22Rv1 (cell line): ENCODE data around the gene ANKRD63.

Source experiments
- H3K27ac ChIP-seq: fragments of 450-650 bp; 2 replicates; pipeline ENCODE4 v1.5.1; 2017
- CTCF ChIP-seq: fragments of 450-650 bp; IDR thresholded peaks from 2 replicates; pipeline ENCODE4 v1.5.1; 2017; ENCODE audit warnings: mild to moderate bottlenecking
- ZFX ChIP-seq: fragments of 450-650 bp; IDR thresholded peaks from 2 replicates; pipeline ENCODE4 v1.6.1; 2017; ENCODE audit warnings: antibody characterized with exemption, borderline replicate concordance

ANKRD63 gene

DNA sequence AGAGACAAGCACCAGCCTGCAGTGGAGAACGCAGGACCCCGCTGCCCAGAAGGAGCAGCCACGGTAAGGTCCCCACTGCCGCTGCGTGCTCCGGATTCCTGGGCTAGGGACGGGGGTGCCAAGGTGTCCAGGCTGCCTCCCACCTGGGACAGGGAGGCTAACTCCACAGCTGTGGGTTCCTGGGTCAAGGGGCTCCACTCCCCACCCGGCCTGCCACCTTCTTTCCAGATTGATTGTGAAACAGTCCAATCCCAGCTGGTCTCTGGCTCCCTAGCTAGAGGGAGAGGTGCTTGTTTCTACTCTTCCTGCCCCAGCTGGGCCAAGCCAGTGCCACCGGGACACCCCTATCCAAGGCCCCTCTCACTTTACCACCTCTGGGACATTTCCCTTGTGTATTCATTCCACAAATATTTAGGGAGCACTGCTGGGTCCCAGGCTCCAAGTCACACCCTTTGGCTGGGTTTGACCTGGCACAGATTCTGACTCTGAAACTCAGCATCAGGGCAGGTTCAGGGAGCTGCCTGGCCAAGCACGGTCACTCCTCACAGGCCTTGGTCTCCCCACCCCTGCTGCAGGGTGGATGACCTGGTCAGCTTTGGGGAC lies 42.1 kb downstream of the ANKRD63 start:
- no peak overlapping the region for H3K27ac ChIP-seq
- TF ChIP-seq ZFX (no peak), CTCF (no peak)

DNA sequence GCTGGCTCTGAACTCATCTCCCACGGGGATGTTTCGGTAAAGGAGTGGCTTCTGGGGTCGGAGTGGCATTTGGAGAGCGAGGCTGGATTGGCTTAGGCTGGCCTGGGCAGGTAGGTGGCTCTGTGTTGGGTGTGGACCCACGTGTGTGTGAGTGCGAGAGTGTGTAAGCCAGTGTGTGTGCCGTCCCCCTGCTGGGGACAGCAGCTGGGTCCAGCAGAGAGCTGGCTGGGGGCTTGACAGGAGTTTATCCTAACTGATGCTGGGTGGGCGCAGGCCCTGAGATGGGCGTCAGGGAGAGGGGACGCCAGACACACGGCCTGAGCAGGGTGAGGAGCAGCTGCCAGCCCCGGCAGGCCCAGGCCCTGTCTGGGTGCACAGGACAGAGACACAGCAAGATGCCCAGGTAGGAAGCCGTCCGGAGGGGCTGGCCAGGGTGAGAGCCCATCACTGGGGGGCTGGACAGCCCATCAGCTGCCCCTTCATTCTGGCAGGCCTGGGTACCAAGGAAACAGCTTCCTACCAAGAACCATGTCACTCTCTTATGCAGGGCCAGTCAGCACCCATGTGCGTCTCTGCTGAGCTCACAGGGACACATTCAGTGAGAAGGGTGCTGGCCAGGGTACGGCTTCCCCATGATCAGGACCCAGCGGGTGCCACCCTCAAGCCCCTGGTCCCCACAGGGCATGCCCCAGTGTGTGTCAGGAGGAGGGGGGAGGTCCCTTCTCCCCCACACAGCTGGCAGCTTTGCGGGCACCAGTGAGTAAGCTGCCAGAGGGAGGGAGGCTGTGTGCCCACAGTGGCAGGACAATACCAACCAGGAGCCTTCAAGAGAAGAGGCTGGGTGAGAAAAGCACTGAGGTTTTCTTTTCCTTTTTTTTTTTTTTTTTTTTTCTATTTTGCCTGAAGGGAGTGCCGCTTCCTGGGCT lies 42.9 kb downstream of the ANKRD63 start:
- no peak for TF ChIP-seq CTCF
- no peak for TF ChIP-seq ZFX
- peak overlapping the region; percentile 25; the same call in 1 of the 2 replicates for H3K27ac ChIP-seq

- peak overlapping the region; percentile 25; the same call in 1 of the 2 replicates for H3K27ac ChIP-seq
- TF ChIP-seq ZFX (no peak), CTCF (no peak)
Observed at GRCh38 chr15:40239404-40239692, 43.5 kb downstream of the ANKRD63 start.

DNA sequence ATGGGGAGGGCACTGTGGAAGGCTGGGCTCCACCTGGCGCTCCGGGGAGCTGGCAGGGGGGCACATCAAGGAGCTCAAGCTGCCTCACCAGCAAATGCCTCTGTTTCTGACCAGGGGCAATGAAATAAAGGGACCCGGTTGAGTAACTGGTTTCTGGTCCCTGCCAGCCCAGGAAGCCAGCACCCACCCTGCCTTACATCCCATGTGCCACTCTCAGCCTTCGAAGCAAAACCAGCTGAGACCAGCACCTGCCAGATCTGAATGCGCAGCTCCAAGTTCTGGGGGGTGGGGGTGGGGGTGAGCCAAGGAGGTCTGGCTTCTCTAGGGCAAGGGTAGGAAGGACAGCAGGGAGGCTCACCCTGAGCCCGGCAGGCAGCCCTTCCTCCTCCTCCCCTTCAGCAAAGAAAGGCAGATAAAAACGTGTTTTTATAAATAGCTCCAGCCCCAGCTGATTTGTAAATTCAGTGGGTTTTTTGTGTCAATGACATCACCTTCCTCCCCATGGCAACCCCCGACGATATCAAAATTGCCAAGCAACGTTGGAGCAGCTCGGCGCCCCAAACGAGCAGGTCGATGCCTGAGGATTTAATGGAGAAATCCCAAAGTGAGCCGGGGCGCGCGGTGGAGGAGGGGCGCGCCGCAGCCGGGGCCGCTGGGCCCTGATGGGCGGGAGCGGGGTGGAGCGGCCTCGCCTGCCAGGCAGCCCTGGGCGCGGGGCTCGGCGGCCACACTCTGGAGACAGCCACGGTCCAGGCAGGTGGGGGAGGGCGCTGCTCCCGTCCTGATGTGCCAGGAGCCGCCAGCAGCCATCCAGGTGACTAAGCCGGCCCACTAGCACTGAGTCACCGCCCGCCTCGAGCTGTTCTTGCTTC lies 44.1 kb downstream of the ANKRD63 start, which contains the start of gene PAK6:
Gene PAK6 (plus strand): TSS at position 532 of the 872 bp plus-strand sequence. CDS start 25,723 bp downstream, outside the sequence.
- TF ChIP-seq ZFX (no peak), CTCF (no peak)
- H3K27ac ChIP-seq = peak within 1 kb of the TSS; percentile 25; the same call in 1 of the 2 replicates

DNA sequence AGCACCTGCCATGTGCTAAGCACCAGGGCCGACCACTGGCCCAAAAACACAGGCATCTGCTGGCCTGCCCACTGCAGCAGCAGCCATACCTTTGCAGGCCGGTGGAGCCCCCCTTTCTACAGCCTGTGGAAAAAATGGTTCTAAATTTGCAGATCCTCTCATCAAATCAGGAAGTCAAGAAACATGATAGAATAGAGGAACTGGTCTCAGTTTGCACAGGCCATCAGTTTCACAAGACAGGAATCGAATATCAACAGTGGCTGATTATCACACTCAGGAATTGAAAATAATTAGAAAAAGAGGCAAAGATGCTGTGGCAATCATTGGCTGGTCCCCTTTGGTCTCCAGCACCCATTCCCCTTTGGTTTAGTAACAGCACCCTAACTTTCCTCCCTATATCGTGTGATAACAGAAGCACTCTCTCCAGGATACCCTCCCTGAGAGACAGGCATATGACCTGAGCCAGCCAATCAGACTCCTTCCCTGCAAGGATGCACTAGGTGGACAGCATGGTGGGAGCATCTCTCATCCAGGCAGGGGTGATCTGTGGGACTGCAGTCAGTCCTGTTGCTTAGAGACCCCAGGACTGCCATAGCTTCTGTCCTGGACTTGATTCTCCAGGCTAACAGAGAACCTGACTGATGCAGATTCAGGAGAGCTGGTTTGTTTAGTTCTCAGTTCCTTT lies 47.5 kb downstream of the ANKRD63 start:
- no peak for TF ChIP-seq ZFX
- TF ChIP-seq CTCF = no peak
- no peak overlapping the region for H3K27ac ChIP-seq

- TF ChIP-seq ZFX (no peak), CTCF (no peak)
- no peak overlapping the region for H3K27ac ChIP-seq
Observed at GRCh38 chr15:40234783-40235182, 48.1 kb downstream of the ANKRD63 start.
